Left lung (tissue), 10 donors: ENCODE data around the gene TPK1. TPM values are rescaled to one million over a fixed set of nuclear protein-coding genes. Genes with fewer than 3 reads are reported as not detected.

Experiments used
- ATAC-seq: fragments of 200-7000 bp; cut with Tn5 transposase; one replicate; pipeline ENCODE4 v1.9.1; 2020; ENCODE audit warnings: moderate library complexity
- DNase-seq, 4 donors: peaks; one replicate each; pipeline ENCODE4 v3.0.0-alpha.2; 2013 to 2020
- H3K27ac ChIP-seq, 2 donors: fragments of 200-600 bp; sonication (generic) in 1 of 2; one replicate each; pipeline versions ENCODE4 v1.5.0 to v1.8.0; 2020 to 2021
- H3K27me3 ChIP-seq, 2 donors: fragments of 200-600 bp; sonication (generic) in 1 of 2; one replicate each; pipeline versions ENCODE4 v1.5.0 to v1.8.0; 2020 to 2021
- H3K36me3 ChIP-seq, 2 donors: fragments of 200-600 bp; sonication (generic) in 1 of 2; one replicate each; pipeline versions ENCODE4 v1.5.0 to v1.8.0; 2020 to 2021
- H3K4me1 ChIP-seq, 2 donors: fragments of 200-600 bp; one replicate each; pipeline ENCODE4 v1.8.0; 2021
- H3K4me3 ChIP-seq, 2 donors: fragments of 200-600 bp; sonication (generic) in 1 of 2; one replicate each; pipeline versions ENCODE4 v1.5.0 to v1.8.0; 2020 to 2021; ENCODE audit warnings: mild to moderate bottlenecking in 1 of 2
- H3K9me3 ChIP-seq, 2 donors: fragments of 200-600 bp; sonication (generic) in 1 of 2; one replicate each; pipeline versions ENCODE4 v1.5.0 to v1.8.0; 2020 to 2021
- CTCF ChIP-seq, 2 donors: fragments of 200-600 bp; sonication (generic) in 1 of 2; IDR thresholded peaks; one replicate each; pipeline versions ENCODE4 v1.5.0 to v1.8.0; 2021; ENCODE audit warnings: antibody characterized with exemption in 2 of 2
- intact Hi-C, 2 donors: fragments of 100-400 bp; cut with DNase I; formaldehyde crosslinking; loops; one replicate each; pipeline versions ENCODE4 v1.11.2 to v1.14.2; 2022
- polyA plus RNA-seq, 6 donors: library from polyadenylated mRNA; unstranded; fragments of 120-200 nt; gene quantifications; one replicate each; pipeline ENCODE4 v1.2.1, GENCODE V29; 2013; ENCODE audit not compliant: insufficient read length in 6 of 6
- total RNA-seq, 2 donors: library from RNA; stranded (reverse); fragmentation: NEBNext Ultra II Directional; extraction: Animal tissue kit (Norgen Biotek cat#: 25700); gene quantifications; one replicate each; pipeline ENCODE4 v1.2.1, GENCODE V29; 2021
- donor health status: DM: no; HTN: yes; CAD: no.
- donor health status: DM: no; HTN: no; CAD: no.

The TPK1 gene
- total and polyA plus RNA-seq, 8 donors: 4.1 to 15.5 (median 4.8) TPM

GRCh38 chr7:144650439-144650838, 185.4 kb downstream of the TPK1 start:
- Histone ChIP-seq H3K27ac (no peak overlapping the region), H3K27me3 (no peaks in the 10 kb centered on the region), H3K36me3 (no peaks in the 10 kb centered on the region), H3K9me3 (peaks cover 0 to 9% of the 10 kb centered on the region in 2 donors), H3K4me1 (no peaks in the 10 kb centered on the region), H3K4me3 (no peak overlapping the region)
- intact Hi-C loops: no loop called here
- ATAC-seq (no peak), DNase-seq (peak in 1 of 4 donors; percentile 76)
- no peak for TF ChIP-seq CTCF (IDR thresholded peaks at IDR 0.05)

GRCh38 chr7:144649120-144649519, 186.7 kb downstream of the TPK1 start:
- Histone ChIP-seq H3K4me3 (no peak overlapping the region), H3K27me3 (no peaks in the 10 kb centered on the region), H3K27ac (no peak overlapping the region), H3K4me1 (no peaks in the 10 kb centered on the region), H3K36me3 (no peaks in the 10 kb centered on the region), H3K9me3 (peaks cover 0 to 9% of the 10 kb centered on the region in 2 donors)
- no peak for ATAC-seq
- intact Hi-C loops: no loop called here
- DNase-seq: no peak
- no peak for TF ChIP-seq CTCF (IDR thresholded peaks at IDR 0.05)

GRCh38 chr7:144641389-144642044, 194.3 kb downstream of the TPK1 start:
- no peaks in the 10 kb centered on the region for H3K36me3 ChIP-seq
- DNase-seq: no peak
- ATAC-seq: no peak
- no peaks in the 10 kb centered on the region for H3K27me3 ChIP-seq
- no peak overlapping the region for H3K27ac ChIP-seq
- TF ChIP-seq CTCF (IDR thresholded peaks at IDR 0.05): no peak
- H3K4me3 ChIP-seq: no peak overlapping the region
- intact Hi-C loops: no loop called here
- no peaks in the 10 kb centered on the region for H3K4me1 ChIP-seq
- H3K9me3 ChIP-seq: no peaks in the 10 kb centered on the region

DNA sequence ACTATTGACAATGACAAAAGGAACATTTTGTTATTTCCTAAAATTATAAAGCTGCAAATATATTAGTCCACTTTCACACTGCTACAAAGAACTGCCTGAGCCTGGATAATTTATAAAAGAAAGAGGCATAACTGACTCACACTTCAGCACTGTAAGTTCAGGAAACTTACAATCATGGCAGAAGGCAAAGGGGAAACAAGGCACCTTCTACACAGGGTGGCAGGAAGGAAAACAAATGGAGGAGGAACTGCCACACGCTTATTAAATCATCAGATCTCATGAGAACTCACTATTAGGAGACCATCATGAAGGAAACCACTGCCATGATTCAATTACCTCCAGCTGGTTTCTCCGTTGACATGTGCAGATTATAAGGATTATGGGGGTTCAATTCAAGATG, 203.1 kb downstream of the TPK1 start:
- H3K27me3 ChIP-seq: no peaks in the 10 kb centered on the region
- ATAC-seq: no peak
- DNase-seq: no peak
- H3K36me3 ChIP-seq: no peaks in the 10 kb centered on the region
- no peak overlapping the region for H3K27ac ChIP-seq
- no peak for TF ChIP-seq CTCF (IDR thresholded peaks at IDR 0.05)
- H3K4me3 ChIP-seq: no peak overlapping the region
- peaks cover 0 to 7% of the 10 kb centered on the region in 2 donors for H3K9me3 ChIP-seq
- intact Hi-C loops: no loop called here
- H3K4me1 ChIP-seq: no peaks in the 10 kb centered on the region

DNA sequence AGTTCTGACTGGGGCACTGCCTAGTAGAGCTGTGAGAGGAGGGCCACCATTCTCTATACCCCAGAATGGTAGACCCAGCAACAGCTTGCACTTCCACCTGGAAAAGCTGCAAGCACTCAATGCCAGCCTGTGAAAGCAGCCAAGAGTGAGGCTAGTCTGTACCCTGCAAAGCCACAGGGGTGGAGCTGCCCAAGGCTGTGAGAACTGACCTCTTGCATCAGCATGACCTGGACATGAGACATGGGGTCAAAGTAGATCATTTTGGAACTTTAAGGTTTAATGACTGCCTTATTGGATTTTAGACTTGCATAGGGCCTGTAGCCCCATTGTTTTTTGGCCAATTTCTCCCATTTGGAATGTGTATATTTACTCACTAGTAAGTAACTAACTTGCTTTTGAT, 206.3 kb downstream of the TPK1 start:
- Histone ChIP-seq H3K4me1 (no peaks in the 10 kb centered on the region), H3K27me3 (no peaks in the 10 kb centered on the region), H3K4me3 (no peak overlapping the region), H3K27ac (no peak overlapping the region), H3K9me3 (peaks cover 0 to 7% of the 10 kb centered on the region in 2 donors), H3K36me3 (no peaks in the 10 kb centered on the region)
- DNase-seq: no peak
- no peak for ATAC-seq
- intact Hi-C loops: no loop called here
- no peak for TF ChIP-seq CTCF (IDR thresholded peaks at IDR 0.05)
